Left ventricle myocardium inferior (tissue), 1 donor: ENCODE measurements around the gene WAPL. TPM values are rescaled to one million over a fixed set of nuclear protein-coding genes. Genes with fewer than 3 reads are reported as not detected.

Experiments
- DNase-seq: peaks from one replicate; pipeline ENCODE4 v3.0.0-alpha.2; 2020
- H3K27ac ChIP-seq: fragments of 200-600 bp; replicated peaks from 2 replicates; pipeline ENCODE4 v1.8.0; 2021
- H3K27me3 ChIP-seq: fragments of 200-600 bp; 2 replicates; pipeline ENCODE4 v1.8.0; 2021; ENCODE audit warnings: low read depth
- H3K36me3 ChIP-seq: fragments of 200-600 bp; 2 replicates; pipeline ENCODE4 v1.8.0; 2021
- H3K4me1 ChIP-seq: fragments of 200-600 bp; 2 replicates; pipeline ENCODE4 v1.8.0; 2021
- H3K4me3 ChIP-seq: fragments of 200-600 bp; 2 replicates; pipeline ENCODE4 v1.8.0; 2021; ENCODE audit warnings: mild to moderate bottlenecking, moderate library complexity
- H3K9me3 ChIP-seq: fragments of 200-600 bp; replicated peaks from 2 replicates; pipeline ENCODE4 v1.8.0; 2021
- intact Hi-C: fragments of 100-400 bp; cut with micrococcal nuclease; formaldehyde crosslinking; loops from one replicate; pipeline ENCODE4 v1.11.0; 2022
- total RNA-seq: library from RNA; stranded (reverse); fragmentation: NEBNext Ultra II Directional; extraction: Animal tissue kit (Norgen Biotek cat#: 25700); gene quantifications from one replicate; pipeline ENCODE4 v1.2.1, GENCODE V29; 2021
- TF ChIP-seq, protein P1 (sequence below): fragments of 200-600 bp; IDR thresholded peaks from 2 replicates; pipeline ENCODE4 v1.8.0; 2021; ENCODE audit warnings: antibody characterized with exemption, mild to moderate bottlenecking, borderline replicate concordance
- donor health status: DM: no; HTN: yes; CAD: no; lungs with severe emphysema.

WAPL gene
- total RNA-seq, 1 donor from 2014 or later = 21.9 TPM

DNA sequence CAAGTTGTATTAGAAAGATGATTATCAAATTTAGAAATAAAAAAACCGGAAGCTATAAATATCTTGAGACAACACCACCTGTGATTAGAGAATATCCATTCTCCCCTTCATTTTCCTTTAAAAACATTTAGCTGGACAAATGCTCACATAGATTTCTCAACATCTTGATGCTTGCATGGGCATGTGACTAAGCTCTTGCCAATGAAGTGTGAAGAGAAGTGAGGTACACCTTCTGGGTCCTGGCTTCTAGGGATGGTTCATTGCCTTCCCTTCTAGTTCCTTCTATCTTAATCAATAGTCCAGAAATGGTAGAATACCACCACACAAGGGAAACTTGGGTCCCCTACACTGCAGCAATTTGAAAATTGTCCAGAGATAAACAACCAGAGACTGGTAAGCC lies 41.0 kb downstream of the WAPL start:
- no peak overlapping the region for H3K27ac ChIP-seq
- TF ChIP-seq, protein P1, sequence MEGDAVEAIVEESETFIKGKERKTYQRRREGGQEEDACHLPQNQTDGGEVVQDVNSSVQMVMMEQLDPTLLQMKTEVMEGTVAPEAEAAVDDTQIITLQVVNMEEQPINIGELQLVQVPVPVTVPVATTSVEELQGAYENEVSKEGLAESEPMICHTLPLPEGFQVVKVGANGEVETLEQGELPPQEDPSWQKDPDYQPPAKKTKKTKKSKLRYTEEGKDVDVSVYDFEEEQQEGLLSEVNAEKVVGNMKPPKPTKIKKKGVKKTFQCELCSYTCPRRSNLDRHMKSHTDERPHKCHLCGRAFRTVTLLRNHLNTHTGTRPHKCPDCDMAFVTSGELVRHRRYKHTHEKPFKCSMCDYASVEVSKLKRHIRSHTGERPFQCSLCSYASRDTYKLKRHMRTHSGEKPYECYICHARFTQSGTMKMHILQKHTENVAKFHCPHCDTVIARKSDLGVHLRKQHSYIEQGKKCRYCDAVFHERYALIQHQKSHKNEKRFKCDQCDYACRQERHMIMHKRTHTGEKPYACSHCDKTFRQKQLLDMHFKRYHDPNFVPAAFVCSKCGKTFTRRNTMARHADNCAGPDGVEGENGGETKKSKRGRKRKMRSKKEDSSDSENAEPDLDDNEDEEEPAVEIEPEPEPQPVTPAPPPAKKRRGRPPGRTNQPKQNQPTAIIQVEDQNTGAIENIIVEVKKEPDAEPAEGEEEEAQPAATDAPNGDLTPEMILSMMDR = no peak
- H3K9me3 ChIP-seq = no peaks in the 10 kb centered on the region
- no peaks in the 10 kb centered on the region for H3K4me1 ChIP-seq
- no peak overlapping the region for H3K4me3 ChIP-seq
- H3K36me3 ChIP-seq = peaks cover 27% of the 10 kb centered on the region
- DNase-seq = no peak
- no peaks in the 10 kb centered on the region for H3K27me3 ChIP-seq
- intact Hi-C loops = no loop called here

DNA sequence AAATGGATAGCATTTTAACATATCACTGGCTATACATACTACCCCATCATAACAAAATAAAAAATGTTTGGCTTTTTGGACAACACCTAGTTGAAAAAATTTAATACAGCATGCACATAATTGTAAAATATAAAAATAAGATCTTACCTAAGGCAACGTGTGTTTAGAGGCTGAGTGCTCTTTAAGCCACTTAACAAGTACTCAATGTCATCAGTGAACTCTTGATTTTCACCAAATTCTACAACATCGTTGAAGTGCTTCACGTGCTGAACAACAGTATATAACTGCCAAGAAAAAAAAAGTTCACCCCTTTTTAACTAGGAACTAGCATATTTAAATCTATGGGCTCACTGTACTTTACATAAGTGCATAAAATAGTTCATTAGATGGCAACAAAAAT lies 49.5 kb downstream of the WAPL start:
- intact Hi-C loops = no loop called here
- DNase-seq = no peak
- H3K36me3 ChIP-seq = peaks cover 56% of the 10 kb centered on the region
- TF ChIP-seq, protein P1 = no peak
- H3K27ac ChIP-seq = no peak overlapping the region
- no peaks in the 10 kb centered on the region for H3K27me3 ChIP-seq
- no peaks in the 10 kb centered on the region for H3K4me1 ChIP-seq
- H3K4me3 ChIP-seq = no peak overlapping the region
- no peaks in the 10 kb centered on the region for H3K9me3 ChIP-seq

DNA sequence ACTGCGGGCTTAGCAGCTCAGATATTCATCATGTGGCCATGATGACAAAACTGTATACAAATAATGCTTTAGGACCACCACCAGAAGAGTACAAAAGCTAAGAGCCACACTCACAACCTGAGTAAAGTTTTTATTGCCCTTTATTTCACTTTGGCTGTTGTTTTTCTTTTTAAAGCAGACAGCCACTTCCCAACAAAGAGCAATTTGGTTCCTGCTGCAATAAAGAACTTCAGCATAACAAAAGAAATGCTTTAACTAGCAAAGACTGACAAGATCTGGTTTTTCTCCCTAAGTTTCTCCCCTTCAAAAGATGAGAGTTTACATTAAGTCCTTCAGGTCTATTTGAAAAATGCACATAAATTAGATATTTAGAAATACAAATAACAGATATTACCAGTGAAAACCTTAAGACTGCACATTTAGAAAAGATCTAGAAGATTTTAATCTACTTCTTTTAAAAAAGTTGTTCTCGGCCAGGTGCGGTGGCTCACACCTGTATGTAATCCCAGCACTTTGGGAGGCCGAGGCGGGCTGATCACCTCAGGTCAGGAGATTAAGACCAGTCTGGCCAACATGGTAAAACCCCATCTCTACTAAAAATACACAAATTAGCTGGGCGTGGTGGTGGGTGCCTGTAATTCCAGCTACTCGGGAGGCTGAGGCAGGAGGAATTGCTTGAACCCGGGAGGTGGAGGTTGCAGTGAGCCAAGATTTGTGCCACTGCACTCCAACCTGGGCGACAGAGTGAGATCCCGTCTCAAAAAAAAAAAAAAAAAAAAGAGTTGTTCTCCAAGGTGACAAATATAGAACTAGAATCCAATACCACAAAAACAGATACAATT lies 59.4 kb downstream of the WAPL start:
- no peak overlapping the region for H3K4me3 ChIP-seq
- peaks cover 89% of the 10 kb centered on the region for H3K36me3 ChIP-seq
- no peak overlapping the region for H3K27ac ChIP-seq
- TF ChIP-seq, protein P1 = no peak
- no peaks in the 10 kb centered on the region for H3K9me3 ChIP-seq
- DNase-seq = no peak
- no peaks in the 10 kb centered on the region for H3K4me1 ChIP-seq
- intact Hi-C loops = no loop called here
- H3K27me3 ChIP-seq = no peaks in the 10 kb centered on the region

DNA sequence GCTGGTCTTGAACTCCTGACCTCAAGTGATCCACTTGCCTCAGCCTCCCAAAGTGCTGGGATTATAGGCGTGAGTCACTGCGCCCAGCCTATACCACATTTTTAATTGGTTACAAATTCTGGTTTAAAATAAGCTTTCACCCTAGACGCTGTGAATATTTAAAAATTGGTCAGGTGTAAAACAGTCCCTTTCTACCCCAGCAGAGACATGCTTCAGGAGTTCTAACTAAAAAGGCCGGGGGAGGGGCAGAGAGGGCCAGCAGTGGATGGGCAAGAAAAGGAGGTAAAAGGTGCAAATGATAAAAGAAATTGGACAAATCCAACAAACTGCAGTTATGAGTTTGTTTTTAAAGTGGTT lies 70.0 kb downstream of the WAPL start:
- peaks cover 70% of the 10 kb centered on the region for H3K36me3 ChIP-seq
- no peak for DNase-seq
- TF ChIP-seq, protein P1 = no peak

DNA sequence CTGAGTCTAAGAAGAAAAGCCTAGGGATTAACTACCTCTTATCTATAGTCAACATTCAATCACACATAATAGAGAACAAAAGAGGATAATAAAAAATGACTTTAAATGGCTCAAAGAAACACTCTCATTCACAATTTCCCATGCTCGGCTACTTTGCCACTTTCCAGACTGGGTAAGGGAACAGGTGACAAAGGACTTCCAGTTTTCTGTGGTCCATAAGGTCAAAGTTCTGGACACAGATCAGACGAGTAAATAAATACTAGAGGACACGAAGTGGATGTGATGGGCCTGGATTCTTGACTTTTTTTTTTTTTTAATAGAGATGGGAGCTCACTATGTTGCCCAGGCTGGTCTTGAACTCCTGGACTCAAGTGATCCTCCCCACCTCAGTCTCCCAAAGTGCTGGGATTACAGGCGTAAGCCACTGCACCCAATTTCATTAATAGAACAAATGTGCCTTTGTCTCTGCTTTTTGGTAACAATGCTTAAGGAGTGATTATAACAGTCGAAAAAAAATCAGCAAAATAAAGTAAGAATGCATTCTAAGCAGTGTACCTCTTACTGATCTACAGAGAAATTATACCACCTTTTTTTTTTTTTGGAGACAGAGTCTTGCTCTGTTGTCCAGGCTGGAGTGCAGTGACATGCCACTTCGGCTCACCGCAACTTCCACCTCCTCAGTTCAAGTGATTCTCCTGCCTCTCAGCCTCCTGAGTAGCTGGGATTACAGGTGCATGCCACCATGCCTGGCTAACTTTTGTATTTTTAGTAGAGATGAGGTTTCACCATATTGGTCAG lies 70.6 kb downstream of the WAPL start:
- H3K9me3 ChIP-seq = no peaks in the 10 kb centered on the region
- H3K27ac ChIP-seq = no peak overlapping the region
- no peak overlapping the region for H3K4me3 ChIP-seq
- TF ChIP-seq, protein P1 = no peak
- no peaks in the 10 kb centered on the region for H3K27me3 ChIP-seq
- H3K4me1 ChIP-seq = no peaks in the 10 kb centered on the region
- peaks cover 70% of the 10 kb centered on the region for H3K36me3 ChIP-seq
- DNase-seq = no peak
- intact Hi-C loops = no loop called here

More for the DNA sequence above, 70.0 kb downstream of the WAPL start:
- no peak overlapping the region for H3K27ac ChIP-seq
- H3K4me3 ChIP-seq = no peak overlapping the region
- no peaks in the 10 kb centered on the region for H3K27me3 ChIP-seq
- H3K4me1 ChIP-seq = no peaks in the 10 kb centered on the region
- no peaks in the 10 kb centered on the region for H3K9me3 ChIP-seq
- intact Hi-C loops = no loop called here
